Liver (tissue), 3 donors: ENCODE results near the gene PREP.

Experiments
- CTCF ChIP-seq: fragments of 150-350 bp; IDR thresholded peaks from 2 replicates; pipeline ENCODE4 v1.5.1; 2017; ENCODE audit warnings: improper control_type of control experiment, low read depth, low read length; ENCODE audit not compliant: missing input control
- FOXA1 ChIP-seq: IDR thresholded peaks from 2 replicates; pipeline ENCODE4 v1.6.1; 2016; ENCODE audit warnings: antibody characterized with exemption
- JUND ChIP-seq, 2 donors: IDR thresholded peaks; 2 replicates each; pipeline ENCODE4 v1.6.1; 2016; ENCODE audit warnings: antibody characterized with exemption in 2 of 2
- TAF1 ChIP-seq: conservative IDR thresholded peaks from 2 replicates; pipeline ENCODE4 v1.6.1; 2016; ENCODE audit warnings: antibody characterized with exemption, mild to moderate bottlenecking
- YY1 ChIP-seq: IDR thresholded peaks from 2 replicates; pipeline ENCODE4 v1.6.1; 2016; ENCODE audit warnings: antibody characterized with exemption, mild to moderate bottlenecking
- ZBTB33 ChIP-seq: IDR thresholded peaks from 2 replicates; pipeline ENCODE4 v1.6.1; 2016; ENCODE audit warnings: antibody characterized with exemption
- donor health status: healthy.
- donor health status: healthy.

GRCh38 chr6:105409734-105410133 is 6.9 kb upstream of the PREP start:
- TF ChIP-seq JUND (IDR thresholded peaks at IDR 0.05) (no peak), TAF1 (no peak), CTCF (no peak), ZBTB33 (no peak), YY1 (no peak), FOXA1 (no peak)
